Measurements from ENCODE around the gene IL17B. TPM values are rescaled to one million over a fixed set of nuclear protein-coding genes. Genes with fewer than 3 reads are reported as not detected.
A peak's percentile ranks its signal among the peaks of the same experiment; 100 is the strongest.

The IL17B gene
- total RNA-seq, 2 donors from 2014 or later: not detected

GRCh38 chr5:149357370-149358293, 21.5 kb downstream of the IL17B start, which contains the start of gene PCYOX1L:
Gene PCYOX1L, plus strand, starts transcription at chr5:149358046. Its CDS starts 23 bp downstream, at chr5:149358069.
- no peaks in the 10 kb centered on the region for H3K9me3 Mint-ChIP-seq
- peak; percentile 92 to 97 for DNase-seq (ENCODE audit: low spot score in 2 of 2)
- H3K27ac Mint-ChIP-seq: peak within 1 kb of the TSS; percentile 92 to 95
- H3K36me3 Mint-ChIP-seq: peaks cover 28 to 42% of the 10 kb centered on the region in 2 donors
- peak; percentile 99 for ATAC-seq

GRCh38 chr5:149356391-149356790, 22.7 kb downstream of the IL17B start:
- DNase-seq (ENCODE audit: low spot score in 2 of 2): no peak
- no peaks in the 10 kb centered on the region for H3K9me3 Mint-ChIP-seq
- peaks cover 34 to 52% of the 10 kb centered on the region in 2 donors for H3K36me3 Mint-ChIP-seq
- H3K27ac Mint-ChIP-seq: peak overlapping the region in 1 of 2 donors; percentile 31
- peak in 1 of 2 donors; percentile 14 for ATAC-seq

GRCh38 chr5:149355688-149356087, 23.4 kb downstream of the IL17B start:
- peaks cover 38 to 59% of the 10 kb centered on the region in 2 donors for H3K36me3 Mint-ChIP-seq
- H3K9me3 Mint-ChIP-seq: no peaks in the 10 kb centered on the region
- no peak for ATAC-seq
- H3K27ac Mint-ChIP-seq: peak overlapping the region; percentile 31 to 60
- no peak for DNase-seq (ENCODE audit: low spot score in 2 of 2)

- peak overlapping the region in 1 of 2 donors; percentile 20 for H3K27ac Mint-ChIP-seq
- no peaks in the 10 kb centered on the region for H3K9me3 Mint-ChIP-seq
- no peak for DNase-seq (ENCODE audit: low spot score in 2 of 2)
- H3K36me3 Mint-ChIP-seq: peaks cover 52 to 69% of the 10 kb centered on the region in 2 donors
- no peak for ATAC-seq
These were observed 25.2 kb downstream of the IL17B start for GRCh38 chr5:149353911-149354310.

DNA sequence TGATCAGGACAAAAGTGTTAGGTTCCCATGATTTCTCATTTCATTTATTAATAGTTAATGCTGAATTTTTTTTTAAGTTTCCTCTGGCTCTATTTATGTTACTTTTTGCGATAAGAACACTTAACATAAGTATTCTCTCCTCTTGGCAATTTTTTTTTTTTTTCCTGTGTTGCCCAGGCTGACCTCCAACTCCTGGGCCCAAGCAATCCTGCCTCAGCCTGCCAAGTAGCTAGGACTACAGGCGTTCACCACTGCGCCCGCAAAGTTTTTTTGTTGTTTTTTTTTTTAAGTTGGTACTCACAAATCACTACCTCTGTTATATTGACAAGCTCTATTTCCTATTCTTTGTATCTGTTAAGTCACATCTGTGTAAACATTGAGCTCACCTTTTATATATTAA, 26.9 kb downstream of the IL17B start:
- no peak for DNase-seq (ENCODE audit: low spot score in 2 of 2)
- Mint-ChIP-seq H3K27ac (peak overlapping the region in 1 of 2 donors; percentile 69), H3K36me3 (peaks cover 60 to 86% of the 10 kb centered on the region in 2 donors), H3K9me3 (no peaks in the 10 kb centered on the region)
- no peak for ATAC-seq

DNA sequence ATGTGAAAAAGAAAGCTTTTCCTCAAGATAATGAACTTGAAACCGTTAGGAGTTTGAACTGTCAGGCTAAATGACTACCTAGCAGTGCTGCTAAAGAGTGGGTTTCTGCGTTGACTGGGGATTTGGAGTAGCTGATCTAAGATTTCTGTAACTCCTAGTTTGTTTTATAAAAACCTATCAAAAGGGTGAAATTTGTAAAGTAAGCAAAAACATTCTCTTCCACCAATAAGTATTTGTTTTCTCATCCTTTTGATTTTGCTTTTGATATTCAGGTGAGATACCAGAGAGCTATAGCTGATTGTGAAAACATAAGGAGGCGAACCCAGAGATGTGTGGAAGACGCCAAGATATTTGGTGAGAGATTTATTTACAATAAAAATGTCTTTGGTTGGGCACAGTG, 29.7 kb downstream of the IL17B start:
- Mint-ChIP-seq H3K9me3 (no peaks in the 10 kb centered on the region), H3K27ac (peak overlapping the region in 1 of 2 donors; percentile 72), H3K36me3 (peaks cover 69 to 89% of the 10 kb centered on the region in 2 donors)
- DNase-seq (ENCODE audit: low spot score in 2 of 2) (no peak), ATAC-seq (no peak)

- Mint-ChIP-seq H3K36me3 (peaks cover 64 to 80% of the 10 kb centered on the region in 2 donors), H3K27ac (peak overlapping the region; percentile 76 to 91), H3K9me3 (no peaks in the 10 kb centered on the region)
- ATAC-seq (no peak), DNase-seq (ENCODE audit: low spot score in 2 of 2) (no peak)
These were observed 30.6 kb downstream of the IL17B start for GRCh38 chr5:149348518-149348917.

- Mint-ChIP-seq H3K36me3 (peaks cover 55 to 58% of the 10 kb centered on the region in 2 donors), H3K27ac (peak overlapping the region; percentile 91 to 96), H3K9me3 (no peaks in the 10 kb centered on the region)
- ATAC-seq (peak; percentile 20 to 24), DNase-seq (ENCODE audit: low spot score in 2 of 2) (peak in 1 of 2 donors; percentile 32)
These were observed 33.2 kb downstream of the IL17B start for GRCh38 chr5:149345892-149346222.

GRCh38 chr5:149345147-149345891, 33.8 kb downstream of the IL17B start, which contains the start of gene GRPEL2:
Gene GRPEL2, plus strand, starts transcription at chr5:149345499. Its CDS starts 41 bp downstream, at chr5:149345540.
- Mint-ChIP-seq H3K27ac (peak within 1 kb of the TSS; percentile 91 to 96), H3K36me3 (peaks cover 49 to 53% of the 10 kb centered on the region in 2 donors), H3K9me3 (no peaks in the 10 kb centered on the region)
- DNase-seq (ENCODE audit: low spot score in 2 of 2): peak; percentile 90 to 97
- ATAC-seq: peak; percentile 95 to 96

- Mint-ChIP-seq H3K27ac (peak overlapping the region in 1 of 2 donors; percentile 91), H3K36me3 (peaks cover 38 to 41% of the 10 kb centered on the region in 2 donors), H3K9me3 (no peaks in the 10 kb centered on the region)
- DNase-seq (ENCODE audit: low spot score in 2 of 2) (no peak), ATAC-seq (no peak)
These were observed 34.9 kb downstream of the IL17B start for GRCh38 chr5:149344151-149344550.

DNA sequence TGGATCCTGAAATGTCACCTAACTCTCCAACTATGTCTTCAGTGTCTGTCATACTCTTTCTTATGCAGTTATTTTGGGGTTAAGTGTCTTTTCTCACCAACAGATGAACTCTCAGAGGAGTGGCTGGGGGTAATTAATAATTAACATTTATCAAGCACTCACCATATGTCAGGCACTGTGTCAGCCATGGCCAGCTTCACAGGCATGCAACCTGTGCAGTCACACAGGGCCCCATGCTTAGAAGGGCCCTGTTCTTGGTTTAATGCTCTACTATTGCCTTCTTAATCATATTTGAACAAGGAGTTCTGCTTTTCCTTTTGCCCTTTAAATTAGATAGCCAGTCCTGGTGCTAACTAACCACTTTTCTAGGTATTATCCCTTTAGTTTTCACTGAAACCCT, 37.2 kb downstream of the IL17B start:
- DNase-seq (ENCODE audit: low spot score in 2 of 2) (no peak), ATAC-seq (no peak)
- Mint-ChIP-seq H3K36me3 (peaks cover 17 to 19% of the 10 kb centered on the region in 2 donors), H3K9me3 (no peaks in the 10 kb centered on the region), H3K27ac (no peak overlapping the region)

DNA sequence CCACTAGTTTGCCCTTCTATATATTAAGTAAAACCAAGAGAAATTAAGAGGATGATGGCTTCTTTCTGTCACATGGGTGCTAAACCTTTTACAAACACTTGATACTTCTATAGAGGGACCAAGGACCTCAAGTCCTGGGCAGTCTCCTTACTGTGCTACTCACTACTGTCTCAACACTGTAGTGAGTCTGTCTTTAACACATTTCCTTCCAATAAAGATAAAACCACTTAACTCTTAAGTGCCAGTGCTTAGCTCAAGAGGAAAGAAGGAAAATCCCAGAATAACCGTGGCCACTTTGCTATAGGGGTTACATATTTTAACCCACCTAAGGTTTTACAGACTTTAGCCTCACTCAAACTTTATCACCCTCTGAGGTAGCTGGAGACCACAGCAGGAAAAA, 38.2 kb downstream of the IL17B start:
- Mint-ChIP-seq H3K36me3 (peaks cover 11 to 12% of the 10 kb centered on the region in 2 donors), H3K27ac (no peak overlapping the region), H3K9me3 (no peaks in the 10 kb centered on the region)
- DNase-seq (ENCODE audit: low spot score in 2 of 2) (no peak), ATAC-seq (no peak)

GRCh38 chr5:149338364-149338763, 40.7 kb downstream of the IL17B start:
- no peak for DNase-seq (ENCODE audit: low spot score in 2 of 2)
- ATAC-seq: no peak
- H3K36me3 Mint-ChIP-seq: no peaks in the 10 kb centered on the region
- H3K9me3 Mint-ChIP-seq: no peaks in the 10 kb centered on the region
- H3K27ac Mint-ChIP-seq: no peak overlapping the region

DNA sequence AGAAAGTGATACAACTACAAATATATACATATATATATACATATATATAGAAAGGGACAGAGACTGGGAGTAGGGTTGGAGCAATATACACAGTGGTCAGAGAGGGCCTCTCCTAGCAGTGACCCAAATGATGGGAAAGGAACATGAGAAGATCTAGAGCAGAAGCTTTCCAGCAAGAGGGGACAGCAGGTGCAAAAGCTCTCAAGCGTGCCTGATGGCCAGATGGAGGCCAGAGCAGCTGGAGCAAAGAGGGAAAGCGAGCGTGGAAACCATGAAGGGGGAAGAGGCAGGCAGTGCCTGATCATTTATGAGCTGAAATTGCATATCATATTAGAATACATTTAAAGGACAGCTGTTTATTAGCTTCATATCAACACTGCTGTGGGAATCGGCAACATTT, 41.4 kb downstream of the IL17B start:
- ATAC-seq (no peak), DNase-seq (ENCODE audit: low spot score in 2 of 2) (no peak)
- Mint-ChIP-seq H3K9me3 (no peaks in the 10 kb centered on the region), H3K36me3 (no peaks in the 10 kb centered on the region), H3K27ac (no peak overlapping the region)

DNA sequence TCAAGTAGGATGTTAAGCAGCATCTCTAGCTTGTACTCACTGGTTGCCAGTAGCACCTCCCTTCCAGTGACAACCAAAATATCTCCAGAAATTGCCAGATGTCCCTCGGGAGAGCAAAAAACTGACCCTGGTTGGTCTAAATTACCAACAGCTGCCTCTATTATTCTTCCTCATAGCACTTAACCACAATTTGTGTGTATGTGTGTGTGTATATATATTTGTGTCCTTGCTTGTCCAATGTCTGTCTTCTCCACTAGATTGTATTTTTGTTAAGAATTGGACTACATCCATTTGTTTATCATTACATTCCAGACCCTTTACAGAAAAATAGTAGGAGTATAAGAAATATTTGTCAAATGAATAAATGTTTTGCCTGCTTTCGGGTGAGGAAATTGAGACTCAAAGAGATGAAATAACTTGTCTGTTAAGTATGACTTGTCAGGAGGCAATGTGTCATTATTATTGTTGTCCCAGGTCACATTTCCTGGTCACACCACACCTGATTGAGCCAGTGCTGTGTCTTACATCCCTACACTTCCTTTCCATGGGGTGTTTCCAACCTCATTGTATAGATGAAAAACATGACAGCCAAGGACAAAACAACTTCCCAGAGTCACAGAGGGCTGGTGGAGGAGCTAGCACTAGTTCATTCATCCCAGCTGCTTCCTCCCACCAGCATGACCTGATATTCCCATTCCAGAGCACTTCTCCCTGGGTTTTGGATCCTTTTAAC, 45.2 kb downstream of the IL17B start:
- no peak overlapping the region for H3K27ac Mint-ChIP-seq
- no peaks in the 10 kb centered on the region for H3K36me3 Mint-ChIP-seq
- ATAC-seq (no peak), DNase-seq (ENCODE audit: low spot score in 2 of 2) (no peak)
- H3K9me3 Mint-ChIP-seq: no peaks in the 10 kb centered on the region

- peaks cover 0 to 2% of the 10 kb centered on the region in 2 donors for H3K9me3 Mint-ChIP-seq
- H3K27ac Mint-ChIP-seq: no peak overlapping the region
- DNase-seq (ENCODE audit: low spot score in 2 of 2): no peak
- peaks cover 0 to 5% of the 10 kb centered on the region in 2 donors for H3K36me3 Mint-ChIP-seq
- no peak for ATAC-seq
These were observed 50.9 kb downstream of the IL17B start for GRCh38 chr5:149328177-149328576.

All from activated naive CD4-positive, alpha-beta T cell treated with anti-CD3 and anti-CD28 coated beads, Interleukin-2, amount 50 U/mL, for 72 hours (primary cell).